Islet of Langerhans (tissue), 1 donor: ENCODE results near the gene CCL23.
"Not testable (repeated sequence)": the region's sequence is repeated elsewhere in the genome, so short reads cannot be mapped to it uniquely, and the experiment has no call there.

Experiments used
- FAIRE-seq: peaks from one replicate; lab custom pipeline; 2011; peaks lifted over from hg19 to GRCh38; lab: Jason Lieb, UNC

CCL23 gene

GRCh38 chr17:36017799-36018198 lies at the start of gene CCL23:
Gene CCL23, minus strand, starts transcription at chr17:36017972. Its CDS starts 75 bp downstream, at chr17:36017897.
- no peak for FAIRE-seq

GRCh38 chr17:36066365-36066985 lies 48.7 kb upstream of the CCL23 start:
- FAIRE-seq: no peak

- no peak for FAIRE-seq
These were observed 46.2 kb upstream of the CCL23 start, which contains the start of gene CCL18 for GRCh38 chr17:36063786-36064541. Gene CCL18, plus strand, starts transcription at chr17:36064272. Its CDS starts 71 bp downstream, at chr17:36064343.

GRCh38 chr17:36060816-36061215 lies 43.0 kb upstream of the CCL23 start:
- no peak for FAIRE-seq

- no peak for FAIRE-seq
These were observed 41.6 kb upstream of the CCL23 start for GRCh38 chr17:36059406-36059805.

DNA sequence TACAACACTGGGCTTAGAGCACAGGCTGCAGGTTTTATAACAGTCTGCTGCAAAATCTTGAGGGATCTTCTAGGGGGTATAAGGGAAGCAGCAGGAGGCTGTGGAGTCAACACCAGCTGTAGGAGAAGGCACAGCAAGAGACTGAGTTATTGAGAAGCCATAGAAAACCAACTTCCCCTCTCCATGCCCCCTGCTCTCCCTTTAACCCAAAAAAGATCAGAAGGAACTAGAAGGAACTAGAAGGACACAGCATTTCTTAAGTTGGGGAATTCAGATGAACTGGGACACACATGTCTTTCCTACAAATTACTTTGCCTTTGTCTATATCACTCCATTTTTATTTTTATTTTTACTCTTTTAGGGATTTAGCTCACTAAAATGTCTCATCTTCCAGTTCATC lies 40.1 kb upstream of the CCL23 start:
- FAIRE-seq: no peak

GRCh38 chr17:36055921-36056520 lies 38.2 kb upstream of the CCL23 start:
- no peak for FAIRE-seq

DNA sequence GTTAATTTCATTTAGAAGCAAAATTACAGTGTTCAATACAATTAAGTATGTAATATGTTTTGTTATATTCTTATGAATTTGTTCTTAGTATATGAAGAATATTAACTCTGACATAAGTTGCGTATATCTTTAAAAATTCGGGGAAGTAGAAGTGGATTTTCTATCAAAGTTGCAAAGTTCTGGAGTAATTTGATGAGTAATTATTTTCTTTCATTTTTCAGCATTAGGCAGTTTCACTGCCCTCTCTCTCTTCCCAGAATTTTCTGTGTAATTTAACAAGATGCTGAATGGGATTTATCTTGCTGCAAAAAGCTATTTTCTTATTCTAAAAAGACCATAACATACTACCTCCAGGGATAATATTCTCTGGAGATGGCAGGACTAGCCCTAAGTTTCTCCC lies 37.4 kb upstream of the CCL23 start:
- FAIRE-seq: no peak

DNA sequence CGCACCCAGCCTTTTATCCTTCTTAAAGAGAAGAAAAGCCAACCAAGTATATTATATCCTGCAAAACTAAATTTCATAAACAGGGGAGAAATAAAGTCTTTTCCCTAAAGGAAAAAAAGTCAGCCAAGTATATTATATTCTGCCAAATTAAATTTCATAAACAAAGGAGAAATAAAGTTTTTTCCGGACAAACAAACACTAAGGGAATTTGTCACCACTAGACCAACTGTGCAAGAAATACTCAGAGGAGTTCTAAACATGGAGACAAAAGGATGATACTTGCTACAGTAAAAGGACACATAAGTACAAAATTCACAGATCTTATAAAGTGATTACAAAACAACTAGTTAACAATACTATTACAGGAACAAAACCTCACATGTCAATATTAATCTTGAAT lies 31.9 kb upstream of the CCL23 start:
- no peak for FAIRE-seq

GRCh38 chr17:36048066-36048465 lies 30.3 kb upstream of the CCL23 start:
- no peak for FAIRE-seq

DNA sequence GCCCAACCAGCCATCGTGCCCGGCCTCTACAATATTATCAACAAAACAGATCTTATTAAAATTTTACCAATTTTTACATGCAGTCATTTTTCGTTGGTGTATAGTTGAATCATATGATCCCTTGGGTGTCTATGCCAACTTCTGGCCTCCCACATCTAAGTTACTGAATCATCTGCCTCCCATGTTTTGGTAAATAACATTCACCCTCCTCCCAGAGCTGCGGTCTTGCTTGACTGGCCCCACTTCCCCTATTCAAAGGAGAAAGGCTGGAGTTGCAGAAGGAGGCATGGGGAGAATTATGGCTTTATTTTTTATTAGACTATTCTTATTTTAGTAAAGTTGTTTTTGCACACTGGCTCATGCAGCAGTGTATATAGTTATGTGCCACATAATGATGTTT lies 18.5 kb upstream of the CCL23 start:
- no peak for FAIRE-seq

GRCh38 chr17:36034127-36034526 lies 16.4 kb upstream of the CCL23 start:
- FAIRE-seq: no peak

DNA sequence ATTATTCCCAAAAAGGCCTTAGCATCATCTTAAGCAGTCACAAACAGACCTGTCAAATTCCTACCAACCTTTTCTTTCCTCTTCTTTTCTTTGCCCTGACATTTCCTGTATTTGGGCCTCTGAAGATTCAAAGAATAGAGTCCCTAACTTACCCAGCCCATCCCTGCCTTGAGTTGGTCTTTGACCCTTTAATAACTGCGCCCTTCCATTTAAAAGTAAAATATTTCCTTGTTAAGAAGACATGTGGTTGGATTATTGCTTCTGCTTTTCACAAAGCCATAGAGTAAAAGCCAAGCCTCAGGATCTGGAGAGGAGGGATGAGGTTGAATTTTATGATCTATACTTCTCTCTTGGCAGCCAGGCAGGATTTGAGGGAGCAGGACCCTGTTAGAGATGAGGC lies 13.2 kb upstream of the CCL23 start:
- FAIRE-seq: no peak

DNA sequence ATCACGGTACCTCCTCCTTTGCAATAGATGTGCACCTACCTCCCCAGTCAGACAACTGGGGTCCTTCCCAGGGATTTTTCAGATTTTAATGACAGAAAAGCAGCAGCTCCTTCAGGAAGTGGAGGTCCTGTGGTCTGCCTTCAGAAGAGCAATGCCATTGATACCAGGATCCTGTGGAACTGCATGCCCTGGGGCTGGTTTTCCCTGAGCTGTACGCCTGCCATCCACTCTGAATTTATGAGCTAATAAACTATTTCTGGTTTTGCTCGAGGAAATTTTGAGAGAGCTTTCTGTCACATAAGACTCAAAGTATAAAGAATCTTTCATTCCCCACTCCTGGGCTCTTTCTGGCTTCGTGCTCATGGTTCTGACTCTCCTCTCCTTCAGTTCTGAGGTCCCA lies 10.0 kb upstream of the CCL23 start:
- FAIRE-seq: no peak

- FAIRE-seq: no peak
These were observed 6.5 kb upstream of the CCL23 start for GRCh38 chr17:36024106-36024869.

DNA sequence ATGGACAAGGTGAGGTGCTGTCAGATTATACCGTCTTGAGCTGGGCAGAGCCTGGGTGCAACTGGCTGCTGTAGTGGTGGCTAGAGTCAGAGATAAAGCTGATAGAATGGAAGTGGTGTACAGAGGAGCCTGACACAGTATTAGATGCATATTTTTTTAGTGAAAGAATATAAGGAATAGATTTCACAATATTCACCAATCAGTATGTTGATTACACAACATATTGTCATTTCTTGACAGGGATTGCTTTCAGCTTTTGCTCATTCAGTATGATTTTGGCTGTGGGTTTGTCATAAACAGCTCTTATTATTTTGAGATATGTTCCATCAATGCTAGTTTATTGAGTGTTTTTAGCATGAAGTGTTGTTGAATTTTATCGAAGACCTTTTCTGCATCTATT lies 1.7 kb upstream of the CCL23 start:
- FAIRE-seq: no peak

- no peak for FAIRE-seq
These were observed 1.2 kb downstream of the CCL23 start for GRCh38 chr17:36016555-36016954.

GRCh38 chr17:36015895-36016294 lies 1.9 kb downstream of the CCL23 start:
- not testable (repeated sequence) for FAIRE-seq

- FAIRE-seq: no peak
These were observed 2.8 kb downstream of the CCL23 start for GRCh38 chr17:36014946-36015345.

DNA sequence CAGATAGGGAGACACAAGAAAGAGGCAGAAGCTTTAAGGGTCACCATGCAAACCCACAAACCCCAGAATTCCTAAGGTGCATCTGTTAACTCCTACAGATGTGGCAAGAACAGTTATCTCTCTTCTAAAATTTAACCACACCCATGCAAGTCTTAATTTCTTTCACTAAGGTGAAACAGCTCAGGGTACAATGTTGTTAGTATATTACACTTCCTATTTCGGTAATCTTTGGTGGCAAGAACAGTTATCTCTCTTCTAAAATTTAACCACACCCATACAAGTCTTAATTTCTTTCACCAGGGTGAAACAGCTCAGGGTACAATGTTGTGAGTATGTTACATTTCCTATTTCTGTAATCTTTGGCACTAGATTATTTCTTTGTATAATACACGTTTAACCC lies 6.6 kb downstream of the CCL23 start:
- FAIRE-seq: no peak

DNA sequence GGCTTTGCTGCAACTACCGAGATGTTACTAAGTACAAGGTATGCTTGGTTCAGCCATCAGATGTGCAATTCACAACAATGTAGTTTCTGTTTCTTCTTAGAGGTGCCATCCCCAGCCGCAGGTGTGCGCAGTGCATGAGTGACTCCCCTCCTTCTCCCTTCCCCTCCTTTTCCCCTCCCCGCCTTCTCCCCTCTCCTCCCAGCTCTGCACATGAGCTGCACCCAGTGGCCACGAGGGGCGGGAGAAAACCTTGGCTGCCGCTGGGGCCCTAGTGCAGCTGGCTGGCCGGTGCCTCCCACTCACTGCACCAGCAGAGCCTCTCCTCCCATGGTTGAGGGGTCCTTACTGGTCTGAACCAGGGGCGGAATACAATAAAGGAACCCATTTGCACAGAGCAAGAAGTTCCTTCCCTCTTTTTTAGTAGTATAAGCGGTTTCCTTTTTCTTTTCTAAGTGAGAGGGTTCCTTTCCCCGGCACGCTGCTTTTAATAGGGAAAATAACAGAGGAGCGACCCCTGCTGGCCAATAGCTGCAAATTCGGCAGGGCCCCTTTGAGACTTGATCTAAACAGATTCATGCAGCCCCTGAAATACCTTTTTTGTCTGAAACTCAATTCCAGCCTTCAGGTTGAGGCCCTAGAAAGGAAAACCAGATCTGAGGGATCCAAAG lies 8.6 kb downstream of the CCL23 start:
- FAIRE-seq: no peak

- no peak for FAIRE-seq
These were observed 13.1 kb downstream of the CCL23 start for GRCh38 chr17:36004594-36005108.
